Non-pigmented ciliary epithelial cell (primary cell): ENCODE results near the gene ATF4.
"Not testable (repeated sequence)": the region's sequence is repeated elsewhere in the genome, so short reads cannot be mapped to it uniquely, and the experiment has no call there.

Experiments
- DNase-seq: peaks from one replicate; pipeline ENCODE4 v3.0.0-alpha.2; 2010; ENCODE audit warnings: low read depth

ATF4 gene

DNA sequence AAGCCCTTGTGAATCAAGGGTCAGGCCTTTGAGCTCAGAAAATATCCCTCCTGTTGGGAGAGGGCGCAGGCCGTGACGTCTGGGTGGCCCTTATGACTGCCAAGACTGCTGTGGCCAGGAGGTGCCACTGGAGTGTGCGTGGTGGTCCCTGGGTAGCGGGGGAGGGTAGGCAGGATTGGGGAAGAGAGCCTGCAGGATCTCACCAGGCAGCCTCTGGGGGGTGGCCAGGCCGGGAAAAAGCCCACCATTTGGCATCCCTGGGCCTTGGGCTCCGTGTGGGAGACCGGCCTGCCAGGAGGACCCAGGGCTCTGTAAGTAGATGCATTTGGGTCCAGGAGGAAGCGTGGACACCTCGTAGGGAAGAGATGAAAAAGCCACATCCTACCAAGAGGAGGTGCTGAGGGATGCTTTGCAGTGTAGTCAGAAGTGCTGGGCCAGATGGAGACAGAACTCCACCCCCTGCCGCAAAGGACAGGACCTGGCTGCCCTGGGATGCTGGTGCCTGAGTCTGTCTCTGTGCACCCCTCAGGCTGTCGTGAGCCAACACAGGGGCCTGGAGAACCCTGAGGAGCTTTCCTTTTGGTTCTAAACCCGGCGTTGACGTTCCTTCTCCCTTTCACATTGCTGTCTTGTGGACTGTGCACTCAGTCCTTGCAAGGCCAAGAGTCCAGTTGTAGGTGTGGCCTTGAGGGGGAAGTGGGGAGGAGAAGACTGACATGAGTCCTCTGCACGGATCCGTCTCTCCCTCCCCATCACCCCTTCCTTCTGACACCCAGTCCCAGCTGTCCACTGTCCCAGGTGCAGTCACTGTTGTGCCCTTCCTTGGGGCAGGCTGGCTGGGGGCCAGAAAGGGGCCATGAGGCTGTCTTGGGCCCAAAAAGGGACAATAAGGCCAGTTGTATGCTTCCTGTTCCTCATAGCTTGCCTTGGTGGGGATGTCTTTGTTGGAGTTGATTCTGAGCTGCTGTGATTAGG lies 31.0 kb upstream of the ATF4 start:
- DNase-seq, result no peak

- DNase-seq, result no peak
Observed at GRCh38 chr22:39490135-39490798, 30.1 kb upstream of the ATF4 start.

GRCh38 chr22:39490966-39491680 lies 29.2 kb upstream of the ATF4 start:
- no peak for DNase-seq

GRCh38 chr22:39491696-39492095 lies 28.7 kb upstream of the ATF4 start:
- no peak for DNase-seq

- no peak for DNase-seq
Observed at GRCh38 chr22:39492186-39492585, 28.2 kb upstream of the ATF4 start.

DNA sequence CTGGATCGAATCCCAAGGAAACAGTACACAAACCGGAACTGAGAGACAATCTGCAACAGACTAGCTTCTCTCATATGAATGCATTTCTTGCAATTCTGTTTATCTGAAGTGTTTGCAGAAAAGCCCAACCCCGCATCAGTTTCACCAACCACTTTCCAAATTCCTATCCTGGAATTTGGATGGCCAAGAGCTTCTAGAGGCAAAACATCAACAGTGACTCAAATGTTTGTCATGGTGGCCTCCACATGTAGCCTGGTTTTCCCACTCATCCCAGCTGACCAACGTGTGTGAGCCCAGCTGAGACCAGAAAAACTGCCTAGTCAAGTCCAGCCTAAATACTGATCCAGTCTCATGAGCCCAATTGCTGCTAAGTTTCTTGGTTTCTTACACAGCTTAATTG lies 26.6 kb upstream of the ATF4 start:
- no peak for DNase-seq

- no peak for DNase-seq
Observed at GRCh38 chr22:39494471-39495120, 25.8 kb upstream of the ATF4 start.

DNA sequence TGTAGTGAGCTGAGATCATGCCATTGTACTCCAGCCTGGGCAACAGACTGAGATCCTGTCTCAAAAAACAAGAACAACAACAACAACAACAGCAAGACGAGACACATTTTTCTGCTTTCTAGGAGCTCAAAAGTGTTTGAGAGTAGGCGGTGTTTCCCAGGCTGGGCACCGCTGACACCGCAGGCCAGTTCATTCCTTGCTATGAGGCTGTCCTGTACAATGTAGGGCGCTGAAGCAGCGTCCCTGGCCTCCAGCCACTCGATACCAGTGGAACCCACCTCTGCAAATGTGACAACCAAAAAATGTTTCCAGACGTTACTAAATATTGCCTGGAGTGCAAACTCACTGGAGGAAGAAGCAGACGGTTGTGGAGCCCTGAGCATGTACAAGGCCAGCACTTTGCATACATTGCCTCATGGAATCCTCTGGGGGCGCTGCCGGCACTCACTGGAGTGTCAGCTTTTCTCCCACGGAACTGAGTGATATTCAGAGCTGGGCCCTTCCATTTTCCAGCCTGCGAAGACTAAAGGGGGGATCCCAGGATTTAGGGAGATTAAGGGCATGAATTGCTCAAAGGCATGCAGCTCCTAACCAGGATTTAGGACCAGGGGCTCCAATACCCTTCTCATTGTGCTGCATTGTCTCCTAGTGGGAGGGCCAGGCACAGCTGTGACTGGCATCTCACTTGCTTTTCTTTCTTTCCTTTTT lies 24.1 kb upstream of the ATF4 start:
- DNase-seq, result no peak

DNA sequence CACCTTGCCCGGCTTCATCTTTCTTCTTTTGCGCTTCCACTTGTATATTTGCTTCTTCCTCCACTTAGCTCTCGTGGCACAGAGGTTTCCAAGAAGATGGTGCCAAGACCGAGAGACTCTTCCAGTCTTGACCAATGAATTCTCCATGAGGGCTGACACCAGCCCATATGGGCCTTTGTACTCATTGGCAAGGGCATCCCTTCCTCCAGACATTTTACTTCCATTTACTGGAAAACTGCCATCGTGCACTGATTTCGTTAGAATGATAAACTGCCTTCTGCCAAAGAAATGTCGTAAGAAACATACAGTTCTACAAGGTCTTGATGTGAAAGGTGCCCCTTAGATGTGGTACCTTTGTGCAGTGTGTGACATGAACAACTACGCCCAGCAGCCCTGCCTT lies 22.9 kb upstream of the ATF4 start:
- DNase-seq, result no peak

DNA sequence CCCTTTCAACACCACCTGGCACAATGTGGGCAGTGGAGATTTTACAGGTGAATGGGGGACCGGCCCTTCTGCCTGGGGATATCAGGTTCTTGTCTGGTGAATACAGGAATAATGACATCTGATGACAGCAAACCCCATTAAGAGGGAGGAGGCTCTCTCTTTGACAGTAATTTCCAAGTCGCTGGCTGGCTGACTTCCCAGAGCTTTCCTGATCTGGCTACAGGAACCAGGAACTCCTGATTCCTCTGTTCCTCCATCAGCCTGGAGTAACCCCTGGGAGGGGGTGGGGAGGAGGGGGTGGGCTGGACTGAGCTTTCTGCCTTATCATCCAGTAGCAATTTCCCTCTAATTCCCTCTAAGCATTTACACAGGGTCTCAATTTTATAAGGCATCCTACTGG lies 22.0 kb upstream of the ATF4 start:
- DNase-seq, result no peak

GRCh38 chr22:39498802-39499201 lies 21.6 kb upstream of the ATF4 start:
- no peak for DNase-seq

DNA sequence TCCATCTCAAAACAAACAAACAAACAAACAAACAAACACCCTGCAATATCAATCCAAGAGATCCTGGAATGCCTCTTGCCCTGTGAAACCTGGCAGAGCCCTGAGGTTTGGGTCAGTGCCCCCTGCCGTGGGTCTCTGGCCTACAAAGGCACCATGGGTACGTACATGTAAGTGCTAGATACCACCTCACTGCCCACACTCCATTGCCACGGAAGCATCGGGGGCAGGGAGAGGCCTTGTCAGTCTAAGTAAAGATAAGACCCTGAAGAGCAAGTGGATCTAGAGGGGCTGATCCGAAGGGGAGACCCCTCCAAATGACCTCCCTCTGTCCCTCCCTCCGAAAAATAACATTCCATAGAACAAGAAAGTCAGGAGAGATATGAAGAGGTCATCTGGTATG lies 20.3 kb upstream of the ATF4 start:
- no peak for DNase-seq

GRCh38 chr22:39501644-39502108 lies 18.7 kb upstream of the ATF4 start:
- no peak for DNase-seq

DNA sequence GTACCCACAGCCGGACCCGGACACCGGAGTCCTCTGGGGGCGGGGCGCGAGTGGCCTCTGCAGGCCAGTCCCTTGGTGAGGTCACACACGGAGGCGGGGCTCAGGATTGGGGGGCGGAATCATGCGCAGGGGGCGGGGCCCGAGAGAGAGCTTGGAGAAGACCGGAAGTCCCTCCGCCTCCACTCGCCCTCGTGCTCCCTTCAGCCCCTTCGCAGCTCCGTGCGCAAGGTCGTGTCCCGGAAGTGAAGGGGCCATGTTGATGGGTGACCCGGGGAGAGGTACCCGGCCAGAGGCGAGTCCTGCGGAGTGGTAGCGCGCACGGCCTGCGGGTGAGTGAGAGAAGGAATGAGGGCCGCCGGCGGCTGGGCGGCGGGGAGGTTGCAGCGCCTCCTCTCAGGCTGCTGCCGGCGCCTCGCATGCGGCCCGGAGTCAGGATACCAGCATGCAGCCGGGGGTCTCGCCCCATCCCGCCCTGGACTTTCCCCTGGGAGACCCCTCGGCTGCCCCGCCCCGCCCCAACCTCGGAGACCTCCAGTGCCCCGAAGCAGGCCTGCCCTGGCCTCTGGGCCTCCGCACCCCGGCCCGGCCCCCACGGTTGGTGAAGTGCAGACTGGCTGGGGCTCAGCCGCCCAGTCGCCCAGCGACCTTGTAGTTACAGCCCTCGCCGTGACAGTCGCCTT lies 18.1 kb upstream of the ATF4 start, which contains the start of gene MIEF1:
TSS of gene MIEF1 (plus strand) at position 182 of the 680 bp plus-strand sequence. CDS start 9,005 bp downstream, outside the sequence.
- no peak for DNase-seq

DNA sequence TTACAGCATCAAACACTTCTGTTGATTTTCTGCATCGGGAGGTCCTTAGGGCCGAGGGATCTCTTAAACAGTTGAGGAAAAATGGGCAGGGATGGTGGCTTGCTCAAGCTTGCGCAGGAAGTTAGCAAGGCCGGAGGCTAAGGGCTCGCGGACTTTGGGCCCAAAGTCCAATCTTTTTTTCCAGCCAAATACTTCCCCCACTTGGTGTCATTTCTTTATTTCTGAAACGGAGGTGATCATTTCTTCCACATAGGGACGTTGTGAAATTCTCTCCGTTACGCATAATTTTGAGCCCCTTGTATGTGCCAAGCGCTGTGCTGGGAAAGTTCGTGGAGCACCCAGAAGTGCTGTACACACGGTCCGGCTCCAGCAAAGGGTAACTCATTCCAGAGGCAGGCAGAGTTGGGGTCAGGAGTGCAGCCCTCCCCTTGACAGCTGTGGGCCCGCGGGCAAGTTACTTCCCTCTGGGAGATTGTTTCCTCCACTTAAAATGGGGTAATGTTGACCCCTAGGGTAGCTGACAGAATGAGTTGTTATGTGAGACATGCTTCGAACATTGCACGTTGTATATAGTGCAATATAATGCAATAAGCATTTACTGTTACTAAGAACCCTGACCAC lies 17.5 kb upstream of the ATF4 start:
- no peak for DNase-seq

DNA sequence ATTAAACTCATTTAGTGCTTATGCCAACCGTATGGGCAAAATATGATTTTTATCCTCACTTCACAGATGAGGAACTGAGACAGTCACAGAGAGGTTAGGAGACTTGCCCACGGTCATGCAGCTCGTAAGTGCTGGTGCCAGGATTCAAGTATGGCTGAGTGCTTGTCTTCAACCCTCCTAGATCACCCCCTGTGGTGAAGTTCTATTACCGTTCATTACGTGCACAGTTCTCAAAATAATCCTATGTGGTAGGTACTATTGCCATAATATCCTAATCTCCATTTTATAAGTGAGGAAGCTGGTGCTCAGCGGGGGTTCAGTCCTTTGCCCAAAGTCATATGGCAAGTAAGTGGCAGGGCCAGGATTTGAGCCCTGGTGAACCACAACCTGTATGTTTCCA lies 16.7 kb upstream of the ATF4 start:
- DNase-seq, result no peak

DNA sequence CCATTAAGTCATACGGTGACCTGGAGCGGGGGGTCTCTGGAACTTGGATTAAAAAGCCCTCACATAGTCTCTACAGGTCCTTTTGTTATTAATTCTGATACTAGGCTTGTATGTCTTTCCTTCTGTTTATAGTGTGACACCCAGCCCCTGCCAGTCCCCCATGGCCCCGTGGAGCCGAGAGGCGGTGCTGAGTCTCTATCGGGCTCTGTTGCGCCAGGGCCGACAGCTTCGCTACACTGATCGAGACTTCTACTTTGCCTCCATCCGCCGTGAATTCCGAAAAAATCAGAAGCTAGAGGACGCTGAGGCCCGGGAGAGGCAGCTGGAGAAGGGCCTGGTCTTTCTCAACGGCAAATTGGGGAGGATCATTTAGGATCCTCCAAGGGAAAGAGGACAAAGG lies 16.3 kb upstream of the ATF4 start:
- DNase-seq, result no peak

GRCh38 chr22:39507021-39507420 lies 13.3 kb upstream of the ATF4 start:
- DNase-seq, result not testable (repeated sequence)

- DNase-seq, result no peak
Observed at GRCh38 chr22:39508393-39508792, 12.0 kb upstream of the ATF4 start.

- no peak for DNase-seq
Observed at GRCh38 chr22:39510529-39511149, 9.7 kb upstream of the ATF4 start.
